ENCODE data around the gene TMEM272.

TMEM272 gene

GRCh38 chr13:51785712-51786424 lies 59.1 kb downstream of the TMEM272 start:
- Histone ChIP-seq H3K36me3 (ENCODE audit: insufficient read depth, low read length) (no peaks in the 10 kb centered on the region), H2AFZ (ENCODE audit: low read depth, low read length) (peak overlapping the region; percentile 7), H3K4me3 (ENCODE audit: low read length) (no peak overlapping the region), H3K4me1 (ENCODE audit: insufficient read depth, low read length) (peaks cover 15% of the 10 kb centered on the region), H3K27me3 (ENCODE audit: insufficient read depth, low read length) (no peaks in the 10 kb centered on the region), H3K9me3 (ENCODE audit: low read length) (no peaks in the 10 kb centered on the region)

GRCh38 chr13:51784097-51784496 lies 60.9 kb downstream of the TMEM272 start:
- Histone ChIP-seq H3K9me3 (ENCODE audit: low read length) (no peaks in the 10 kb centered on the region), H3K27me3 (ENCODE audit: insufficient read depth, low read length) (no peaks in the 10 kb centered on the region), H3K4me1 (ENCODE audit: insufficient read depth, low read length) (peaks cover 15% of the 10 kb centered on the region), H3K36me3 (ENCODE audit: insufficient read depth, low read length) (no peaks in the 10 kb centered on the region), H3K4me3 (ENCODE audit: low read length) (no peak overlapping the region), H2AFZ (ENCODE audit: low read depth, low read length) (no peak overlapping the region)

- H2AFZ ChIP-seq (ENCODE audit: low read depth, low read length), result no peak overlapping the region
- H3K9me3 ChIP-seq (ENCODE audit: low read length), result no peaks in the 10 kb centered on the region
- no peaks in the 10 kb centered on the region for H3K36me3 ChIP-seq (ENCODE audit: insufficient read depth, low read length)
- no peaks in the 10 kb centered on the region for H3K27me3 ChIP-seq (ENCODE audit: insufficient read depth, low read length)
- H3K4me3 ChIP-seq (ENCODE audit: low read length), result no peak overlapping the region
- H3K4me1 ChIP-seq (ENCODE audit: insufficient read depth, low read length), result peaks cover 15% of the 10 kb centered on the region
Measured at GRCh38 chr13:51783428-51784094, 61.4 kb downstream of the TMEM272 start.

GRCh38 chr13:51782026-51782710 lies 62.8 kb downstream of the TMEM272 start:
- Histone ChIP-seq H3K4me3 (ENCODE audit: low read length) (no peak overlapping the region), H2AFZ (ENCODE audit: low read depth, low read length) (no peak overlapping the region), H3K9me3 (ENCODE audit: low read length) (no peaks in the 10 kb centered on the region), H3K36me3 (ENCODE audit: insufficient read depth, low read length) (no peaks in the 10 kb centered on the region), H3K27me3 (ENCODE audit: insufficient read depth, low read length) (no peaks in the 10 kb centered on the region), H3K4me1 (ENCODE audit: insufficient read depth, low read length) (peaks cover 20% of the 10 kb centered on the region)

- H3K36me3 ChIP-seq (ENCODE audit: insufficient read depth, low read length), result no peaks in the 10 kb centered on the region
- H3K9me3 ChIP-seq (ENCODE audit: low read length), result no peaks in the 10 kb centered on the region
- peaks cover 13% of the 10 kb centered on the region for H3K4me1 ChIP-seq (ENCODE audit: insufficient read depth, low read length)
- no peak overlapping the region for H2AFZ ChIP-seq (ENCODE audit: low read depth, low read length)
- no peak overlapping the region for H3K4me3 ChIP-seq (ENCODE audit: low read length)
- H3K27me3 ChIP-seq (ENCODE audit: insufficient read depth, low read length), result no peaks in the 10 kb centered on the region
Measured at GRCh38 chr13:51781246-51782022, 63.5 kb downstream of the TMEM272 start.

- peaks cover 8% of the 10 kb centered on the region for H3K4me1 ChIP-seq (ENCODE audit: insufficient read depth, low read length)
Measured at GRCh38 chr13:51780099-51780498, 64.9 kb downstream of the TMEM272 start.

GRCh38 chr13:51778392-51778791 lies 66.6 kb downstream of the TMEM272 start:
- H3K27me3 ChIP-seq (ENCODE audit: insufficient read depth, low read length), result no peaks in the 10 kb centered on the region
- H3K9me3 ChIP-seq (ENCODE audit: low read length), result no peaks in the 10 kb centered on the region
- peak overlapping the region; percentile 24 for H2AFZ ChIP-seq (ENCODE audit: low read depth, low read length)
- H3K4me1 ChIP-seq (ENCODE audit: insufficient read depth, low read length), result peaks cover 8% of the 10 kb centered on the region
- no peaks in the 10 kb centered on the region for H3K36me3 ChIP-seq (ENCODE audit: insufficient read depth, low read length)
- H3K4me3 ChIP-seq (ENCODE audit: low read length), result no peak overlapping the region

More at GRCh38 chr13:51780099-51780498, 64.9 kb downstream of the TMEM272 start:
- H3K27me3 ChIP-seq (ENCODE audit: insufficient read depth, low read length), result no peaks in the 10 kb centered on the region
- no peak overlapping the region for H3K4me3 ChIP-seq (ENCODE audit: low read length)
- no peaks in the 10 kb centered on the region for H3K36me3 ChIP-seq (ENCODE audit: insufficient read depth, low read length)
- no peak overlapping the region for H2AFZ ChIP-seq (ENCODE audit: low read depth, low read length)
- no peaks in the 10 kb centered on the region for H3K9me3 ChIP-seq (ENCODE audit: low read length)

- peaks cover 8% of the 10 kb centered on the region for H3K4me1 ChIP-seq (ENCODE audit: insufficient read depth, low read length)
- no peaks in the 10 kb centered on the region for H3K27me3 ChIP-seq (ENCODE audit: insufficient read depth, low read length)
- H2AFZ ChIP-seq (ENCODE audit: low read depth, low read length), result peak overlapping the region; percentile 24
- no peak overlapping the region for H3K4me3 ChIP-seq (ENCODE audit: low read length)
- no peaks in the 10 kb centered on the region for H3K9me3 ChIP-seq (ENCODE audit: low read length)
- no peaks in the 10 kb centered on the region for H3K36me3 ChIP-seq (ENCODE audit: insufficient read depth, low read length)
Measured at GRCh38 chr13:51777921-51778320, 67.1 kb downstream of the TMEM272 start.

GRCh38 chr13:51776179-51776578 lies 68.8 kb downstream of the TMEM272 start:
- no peaks in the 10 kb centered on the region for H3K27me3 ChIP-seq (ENCODE audit: insufficient read depth, low read length)
- H3K4me1 ChIP-seq (ENCODE audit: insufficient read depth, low read length), result peaks cover 8% of the 10 kb centered on the region
- no peaks in the 10 kb centered on the region for H3K9me3 ChIP-seq (ENCODE audit: low read length)
- no peak overlapping the region for H2AFZ ChIP-seq (ENCODE audit: low read depth, low read length)
- no peak overlapping the region for H3K4me3 ChIP-seq (ENCODE audit: low read length)
- H3K36me3 ChIP-seq (ENCODE audit: insufficient read depth, low read length), result no peaks in the 10 kb centered on the region

GRCh38 chr13:51773515-51773914 lies 71.5 kb downstream of the TMEM272 start:
- no peak overlapping the region for H3K4me3 ChIP-seq (ENCODE audit: low read length)
- no peaks in the 10 kb centered on the region for H3K36me3 ChIP-seq (ENCODE audit: insufficient read depth, low read length)
- H3K27me3 ChIP-seq (ENCODE audit: insufficient read depth, low read length), result no peaks in the 10 kb centered on the region
- no peaks in the 10 kb centered on the region for H3K9me3 ChIP-seq (ENCODE audit: low read length)
- H2AFZ ChIP-seq (ENCODE audit: low read depth, low read length), result no peak overlapping the region
- H3K4me1 ChIP-seq (ENCODE audit: insufficient read depth, low read length), result peaks cover 8% of the 10 kb centered on the region

GRCh38 chr13:51772781-51773180 lies 72.2 kb downstream of the TMEM272 start:
- H3K27me3 ChIP-seq (ENCODE audit: insufficient read depth, low read length), result no peaks in the 10 kb centered on the region
- no peaks in the 10 kb centered on the region for H3K9me3 ChIP-seq (ENCODE audit: low read length)
- no peak overlapping the region for H3K4me3 ChIP-seq (ENCODE audit: low read length)
- peaks cover 3% of the 10 kb centered on the region for H3K4me1 ChIP-seq (ENCODE audit: insufficient read depth, low read length)
- H3K36me3 ChIP-seq (ENCODE audit: insufficient read depth, low read length), result no peaks in the 10 kb centered on the region
- no peak overlapping the region for H2AFZ ChIP-seq (ENCODE audit: low read depth, low read length)

GRCh38 chr13:51772105-51772455 lies 72.9 kb downstream of the TMEM272 start:
- no peaks in the 10 kb centered on the region for H3K36me3 ChIP-seq (ENCODE audit: insufficient read depth, low read length)
- H3K4me3 ChIP-seq (ENCODE audit: low read length), result no peak overlapping the region
- no peaks in the 10 kb centered on the region for H3K9me3 ChIP-seq (ENCODE audit: low read length)
- H2AFZ ChIP-seq (ENCODE audit: low read depth, low read length), result no peak overlapping the region
- no peaks in the 10 kb centered on the region for H3K27me3 ChIP-seq (ENCODE audit: insufficient read depth, low read length)
- H3K4me1 ChIP-seq (ENCODE audit: insufficient read depth, low read length), result no peaks in the 10 kb centered on the region
